HEK293 (cell line): ENCODE results near the gene TDRD1.

Source experiments
- MYNN ChIP-seq: fragments of 450-650 bp; formaldehyde crosslinking; IDR thresholded peaks from 2 replicates; pipeline ENCODE4 v1.5.1; 2016; ENCODE audit warnings: missing biosample characterization, missing genetic modification characterization, borderline replicate concordance
- SP7 ChIP-seq: fragments of 450-650 bp; formaldehyde crosslinking; IDR thresholded peaks from 2 replicates; pipeline ENCODE4 v1.5.1; 2016; ENCODE audit warnings: missing biosample characterization, missing genetic modification characterization
- YY2 ChIP-seq: fragments of 450-650 bp; formaldehyde crosslinking; IDR thresholded peaks from 2 replicates; pipeline ENCODE4 v1.5.1; 2016; ENCODE audit warnings: missing biosample characterization, missing genetic modification characterization
- ZNF114 ChIP-seq: fragments of 450-650 bp; formaldehyde crosslinking; IDR thresholded peaks from 2 replicates; pipeline ENCODE4 v1.5.0; 2017; ENCODE audit warnings: missing biosample characterization, missing genetic modification characterization
- TF ChIP-seq, protein P1 (sequence below): fragments of 450-650 bp; formaldehyde crosslinking; IDR thresholded peaks from 2 replicates; pipeline ENCODE4 v1.5.1; 2016; ENCODE audit warnings: missing biosample characterization, missing genetic modification characterization
- TF ChIP-seq, protein P2 (sequence below): fragments of 450-650 bp; formaldehyde crosslinking; IDR thresholded peaks from 2 replicates; pipeline ENCODE4 v1.5.1; 2016; ENCODE audit warnings: missing biosample characterization, missing genetic modification characterization, borderline replicate concordance
- TF ChIP-seq, protein P3 (sequence below): sonication (generic); formaldehyde crosslinking; IDR thresholded peaks from 2 replicates; pipeline ENCODE4 v1.8.1; 2022; ENCODE audit warnings: mild to moderate bottlenecking, moderate library complexity, missing genetic modification reagents

GRCh38 chr10:114255227-114255626, 76.1 kb downstream of the TDRD1 start:
- TF ChIP-seq MYNN (no peak), ZNF114 (tag by site-specific recombination) (no peak), YY2 (tag by site-specific recombination) (no peak), SP7 (no peak)
- TF ChIP-seq, protein P1, sequence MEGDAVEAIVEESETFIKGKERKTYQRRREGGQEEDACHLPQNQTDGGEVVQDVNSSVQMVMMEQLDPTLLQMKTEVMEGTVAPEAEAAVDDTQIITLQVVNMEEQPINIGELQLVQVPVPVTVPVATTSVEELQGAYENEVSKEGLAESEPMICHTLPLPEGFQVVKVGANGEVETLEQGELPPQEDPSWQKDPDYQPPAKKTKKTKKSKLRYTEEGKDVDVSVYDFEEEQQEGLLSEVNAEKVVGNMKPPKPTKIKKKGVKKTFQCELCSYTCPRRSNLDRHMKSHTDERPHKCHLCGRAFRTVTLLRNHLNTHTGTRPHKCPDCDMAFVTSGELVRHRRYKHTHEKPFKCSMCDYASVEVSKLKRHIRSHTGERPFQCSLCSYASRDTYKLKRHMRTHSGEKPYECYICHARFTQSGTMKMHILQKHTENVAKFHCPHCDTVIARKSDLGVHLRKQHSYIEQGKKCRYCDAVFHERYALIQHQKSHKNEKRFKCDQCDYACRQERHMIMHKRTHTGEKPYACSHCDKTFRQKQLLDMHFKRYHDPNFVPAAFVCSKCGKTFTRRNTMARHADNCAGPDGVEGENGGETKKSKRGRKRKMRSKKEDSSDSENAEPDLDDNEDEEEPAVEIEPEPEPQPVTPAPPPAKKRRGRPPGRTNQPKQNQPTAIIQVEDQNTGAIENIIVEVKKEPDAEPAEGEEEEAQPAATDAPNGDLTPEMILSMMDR = no peak
- TF ChIP-seq, protein P2, sequence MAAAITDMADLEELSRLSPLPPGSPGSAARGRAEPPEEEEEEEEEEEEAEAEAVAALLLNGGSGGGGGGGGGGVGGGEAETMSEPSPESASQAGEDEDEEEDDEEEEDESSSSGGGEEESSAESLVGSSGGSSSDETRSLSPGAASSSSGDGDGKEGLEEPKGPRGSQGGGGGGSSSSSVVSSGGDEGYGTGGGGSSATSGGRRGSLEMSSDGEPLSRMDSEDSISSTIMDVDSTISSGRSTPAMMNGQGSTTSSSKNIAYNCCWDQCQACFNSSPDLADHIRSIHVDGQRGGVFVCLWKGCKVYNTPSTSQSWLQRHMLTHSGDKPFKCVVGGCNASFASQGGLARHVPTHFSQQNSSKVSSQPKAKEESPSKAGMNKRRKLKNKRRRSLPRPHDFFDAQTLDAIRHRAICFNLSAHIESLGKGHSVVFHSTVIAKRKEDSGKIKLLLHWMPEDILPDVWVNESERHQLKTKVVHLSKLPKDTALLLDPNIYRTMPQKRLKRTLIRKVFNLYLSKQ (tag by site-specific recombination) = no peak
- TF ChIP-seq, protein P3, sequence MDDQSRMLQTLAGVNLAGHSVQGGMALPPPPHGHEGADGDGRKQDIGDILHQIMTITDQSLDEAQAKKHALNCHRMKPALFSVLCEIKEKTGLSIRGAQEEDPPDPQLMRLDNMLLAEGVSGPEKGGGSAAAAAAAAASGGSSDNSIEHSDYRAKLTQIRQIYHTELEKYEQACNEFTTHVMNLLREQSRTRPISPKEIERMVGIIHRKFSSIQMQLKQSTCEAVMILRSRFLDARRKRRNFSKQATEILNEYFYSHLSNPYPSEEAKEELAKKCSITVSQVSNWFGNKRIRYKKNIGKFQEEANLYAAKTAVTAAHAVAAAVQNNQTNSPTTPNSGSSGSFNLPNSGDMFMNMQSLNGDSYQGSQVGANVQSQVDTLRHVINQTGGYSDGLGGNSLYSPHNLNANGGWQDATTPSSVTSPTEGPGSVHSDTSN (CRISPR knock-in tag) = no peak
